GM19238 (cell line): ENCODE data around the gene EEF2K.
"Not testable (repeated sequence)": the region's sequence is repeated elsewhere in the genome, so short reads cannot be mapped to it uniquely, and the experiment has no call there.

Source experiments
- DNase-seq: peaks from one replicate; pipeline ENCODE4 v3.0.0; 2011; ENCODE audit warnings: low spot score; ENCODE audit not compliant: insufficient read length

The EEF2K gene

GRCh38 chr16:22293137-22294106 is 87.3 kb downstream of the EEF2K start:
- no peak for DNase-seq

- DNase-seq, result no peak
These were observed 90.4 kb downstream of the EEF2K start for GRCh38 chr16:22296225-22297113.

- DNase-seq, result peak; percentile 86
These were observed 91.2 kb downstream of the EEF2K start, which contains the start of gene POLR3E for GRCh38 chr16:22297114-22297870. POLR3E (plus strand) TSS chr16:22297409; CDS start chr16:22302969, 5,560 bp downstream.

GRCh38 chr16:22297871-22298733 is 92.0 kb downstream of the EEF2K start:
- peak; percentile 54 for DNase-seq

GRCh38 chr16:22299036-22299435 is 93.0 kb downstream of the EEF2K start:
- DNase-seq, result no peak

GRCh38 chr16:22300427-22301071 is 94.5 kb downstream of the EEF2K start:
- no peak for DNase-seq

GRCh38 chr16:22301423-22301822 is 95.3 kb downstream of the EEF2K start:
- not testable (repeated sequence) for DNase-seq

GRCh38 chr16:22302776-22303363 is 96.8 kb downstream of the EEF2K start:
- DNase-seq, result no peak

- no peak for DNase-seq
These were observed 98.3 kb downstream of the EEF2K start for GRCh38 chr16:22304411-22304810.

- DNase-seq, result no peak
These were observed 100.7 kb downstream of the EEF2K start for GRCh38 chr16:22306788-22307187.

- no peak for DNase-seq
These were observed 101.8 kb downstream of the EEF2K start for GRCh38 chr16:22307838-22308237.

- DNase-seq, result no peak
These were observed 102.9 kb downstream of the EEF2K start for GRCh38 chr16:22308824-22309520.

GRCh38 chr16:22311520-22311919 is 105.4 kb downstream of the EEF2K start:
- no peak for DNase-seq

GRCh38 chr16:22312897-22313781 is 107.1 kb downstream of the EEF2K start:
- no peak for DNase-seq

GRCh38 chr16:22313876-22314470 is 107.9 kb downstream of the EEF2K start:
- no peak for DNase-seq

GRCh38 chr16:22314661-22315626 is 108.9 kb downstream of the EEF2K start:
- DNase-seq, result no peak
